Nephron progenitor cell (in vitro differentiated cells): ENCODE results near the gene TSPOAP1.
A peak's percentile ranks its signal among the peaks of the same experiment; 100 is the strongest.

ENCODE experiments used
- DNase-seq: peaks from one replicate; pipeline ENCODE4 v3.0.0; 2021
- H3K27ac Mint-ChIP-seq: 2 replicates; pipeline ENCODE4 v1.8.0; 2021; ENCODE audit warnings: mild to moderate bottlenecking, moderate library complexity, mixed read lengths
- H3K27me3 Mint-ChIP-seq: 2 replicates; pipeline ENCODE4 v1.8.0; 2021; ENCODE audit warnings: mild to moderate bottlenecking, low read depth, mixed read lengths; ENCODE audit not compliant: poor library complexity
- H3K36me3 Mint-ChIP-seq: 2 replicates; pipeline ENCODE4 v1.8.0; 2021; ENCODE audit warnings: low read depth, mixed read lengths
- H3K4me1 Mint-ChIP-seq: 2 replicates; pipeline ENCODE4 v1.8.0; 2021; ENCODE audit warnings: mixed read lengths
- H3K4me3 Mint-ChIP-seq: 2 replicates; pipeline ENCODE4 v1.8.0; 2021; ENCODE audit warnings: mild to moderate bottlenecking, moderate library complexity, mixed read lengths
- H3K9me3 Mint-ChIP-seq: 2 replicates; pipeline ENCODE4 v1.8.0; 2021; ENCODE audit warnings: mild to moderate bottlenecking, moderate library complexity, mixed read lengths
- TF ChIP-seq, protein P1 (sequence below): fragments of 200-600 bp; sonication (generic); IDR thresholded peaks from 2 replicates; pipeline ENCODE4 v1.5.0; 2021; ENCODE audit warnings: antibody characterized with exemption

Gene TSPOAP1

DNA sequence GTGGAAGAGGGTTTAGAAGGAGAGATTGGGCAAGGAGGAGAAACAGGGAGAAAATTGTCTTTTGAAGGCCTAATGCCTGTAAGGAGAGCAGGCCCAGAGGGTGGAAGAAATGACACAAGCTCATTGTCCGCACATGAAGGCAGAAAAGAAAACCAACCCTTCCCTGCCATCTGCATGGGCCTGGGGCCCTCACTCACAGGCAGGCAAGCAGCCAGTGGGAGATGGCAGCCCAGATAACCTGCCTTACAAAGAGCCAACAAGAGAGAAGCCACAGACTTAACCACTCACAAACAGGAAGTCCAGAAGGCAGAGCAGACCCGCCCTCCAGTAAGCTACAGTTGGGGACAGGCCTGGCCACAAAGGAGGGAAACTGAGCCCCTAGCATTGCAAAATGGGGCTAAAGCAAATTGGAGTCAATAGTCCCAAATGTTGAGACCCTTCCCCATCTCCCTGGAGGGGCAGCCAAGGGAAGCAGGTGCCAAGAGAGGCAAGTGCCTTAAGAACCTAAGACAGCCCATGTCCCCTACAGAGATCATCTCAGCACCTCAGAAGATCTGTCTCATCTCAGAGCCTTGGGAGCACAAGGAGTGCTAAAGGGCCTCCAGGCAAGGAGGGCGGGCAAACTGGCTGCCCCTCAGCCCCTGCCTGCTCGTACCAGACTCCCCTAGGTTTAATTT is 7.3 kb upstream of the TSPOAP1 start:
- H3K9me3 Mint-ChIP-seq: no peaks in the 10 kb centered on the region
- no peak for DNase-seq

DNA sequence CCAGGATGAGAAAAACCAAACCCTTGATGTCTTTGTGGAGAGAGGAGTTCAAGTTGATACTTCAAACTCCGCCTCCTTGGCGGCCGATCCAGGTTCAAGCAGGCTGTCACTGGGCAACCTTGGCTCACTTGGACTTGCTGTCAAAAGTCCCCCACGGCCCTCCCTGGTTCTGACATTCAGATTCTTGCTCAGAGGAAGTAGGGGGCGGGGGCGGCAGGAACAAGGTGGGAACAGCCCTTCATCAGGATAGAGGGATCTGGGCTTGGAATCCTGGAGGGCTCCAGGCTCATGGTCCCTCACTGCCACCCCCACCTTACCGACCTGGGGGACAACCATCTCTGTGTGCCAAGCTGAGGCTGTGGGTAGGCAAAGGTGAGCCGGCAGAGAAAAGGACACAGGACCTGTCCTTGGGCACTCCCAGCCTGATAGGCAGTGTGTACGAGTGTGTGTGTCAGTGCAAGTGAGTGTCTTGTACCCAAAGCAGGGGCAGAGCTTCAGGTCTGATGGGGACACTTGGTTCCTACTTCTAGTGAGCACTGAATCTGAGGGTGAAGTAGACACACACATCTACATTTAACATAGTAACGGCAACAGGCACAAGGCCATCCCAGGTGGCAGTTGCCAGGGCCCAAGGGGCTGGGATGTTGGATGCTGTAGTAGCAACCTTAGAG is 6.6 kb upstream of the TSPOAP1 start:
- Mint-ChIP-seq H3K9me3 (no peaks in the 10 kb centered on the region), H3K4me1 (peaks cover 70% of the 10 kb centered on the region), H3K27me3 (peaks cover 5% of the 10 kb centered on the region), H3K36me3 (no peaks in the 10 kb centered on the region), H3K4me3 (no peak overlapping the region), H3K27ac (peak overlapping the region; percentile 55)
- DNase-seq: no peak
- TF ChIP-seq, protein P1, sequence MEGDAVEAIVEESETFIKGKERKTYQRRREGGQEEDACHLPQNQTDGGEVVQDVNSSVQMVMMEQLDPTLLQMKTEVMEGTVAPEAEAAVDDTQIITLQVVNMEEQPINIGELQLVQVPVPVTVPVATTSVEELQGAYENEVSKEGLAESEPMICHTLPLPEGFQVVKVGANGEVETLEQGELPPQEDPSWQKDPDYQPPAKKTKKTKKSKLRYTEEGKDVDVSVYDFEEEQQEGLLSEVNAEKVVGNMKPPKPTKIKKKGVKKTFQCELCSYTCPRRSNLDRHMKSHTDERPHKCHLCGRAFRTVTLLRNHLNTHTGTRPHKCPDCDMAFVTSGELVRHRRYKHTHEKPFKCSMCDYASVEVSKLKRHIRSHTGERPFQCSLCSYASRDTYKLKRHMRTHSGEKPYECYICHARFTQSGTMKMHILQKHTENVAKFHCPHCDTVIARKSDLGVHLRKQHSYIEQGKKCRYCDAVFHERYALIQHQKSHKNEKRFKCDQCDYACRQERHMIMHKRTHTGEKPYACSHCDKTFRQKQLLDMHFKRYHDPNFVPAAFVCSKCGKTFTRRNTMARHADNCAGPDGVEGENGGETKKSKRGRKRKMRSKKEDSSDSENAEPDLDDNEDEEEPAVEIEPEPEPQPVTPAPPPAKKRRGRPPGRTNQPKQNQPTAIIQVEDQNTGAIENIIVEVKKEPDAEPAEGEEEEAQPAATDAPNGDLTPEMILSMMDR: no peak

More for the DNA sequence above, 7.3 kb upstream of the TSPOAP1 start:
- TF ChIP-seq, protein P1: no peak
- Mint-ChIP-seq H3K27me3 (peaks cover 5% of the 10 kb centered on the region), H3K4me1 (peaks cover 62% of the 10 kb centered on the region), H3K27ac (peak overlapping the region; percentile 55), H3K36me3 (no peaks in the 10 kb centered on the region), H3K4me3 (no peak overlapping the region)

DNA sequence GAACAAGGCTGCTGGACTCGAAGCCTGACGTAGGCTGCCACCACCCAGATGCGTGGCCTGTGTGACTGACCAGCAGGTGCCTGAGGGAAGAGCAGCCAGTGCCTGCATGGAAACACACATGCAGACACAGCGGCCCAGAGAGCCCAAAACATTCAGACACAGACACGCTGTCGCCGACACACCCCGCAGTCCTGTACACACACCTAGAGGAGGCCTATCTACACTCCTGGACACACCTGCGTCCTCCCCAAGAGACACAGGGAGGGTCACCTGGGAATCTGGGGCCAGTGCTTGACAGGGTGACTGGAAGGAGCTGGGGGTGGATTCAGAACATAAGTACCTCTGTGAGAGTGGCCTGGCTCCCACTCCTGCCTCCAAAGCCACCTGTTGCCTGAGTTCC is 6.1 kb upstream of the TSPOAP1 start:
- H3K9me3 Mint-ChIP-seq: no peaks in the 10 kb centered on the region
- peaks cover 5% of the 10 kb centered on the region for H3K27me3 Mint-ChIP-seq
- peaks cover 75% of the 10 kb centered on the region for H3K4me1 Mint-ChIP-seq
- TF ChIP-seq, protein P1: no peak
- no peak for DNase-seq
- no peak overlapping the region for H3K4me3 Mint-ChIP-seq
- peak overlapping the region; percentile 74 for H3K27ac Mint-ChIP-seq
- H3K36me3 Mint-ChIP-seq: no peaks in the 10 kb centered on the region

DNA sequence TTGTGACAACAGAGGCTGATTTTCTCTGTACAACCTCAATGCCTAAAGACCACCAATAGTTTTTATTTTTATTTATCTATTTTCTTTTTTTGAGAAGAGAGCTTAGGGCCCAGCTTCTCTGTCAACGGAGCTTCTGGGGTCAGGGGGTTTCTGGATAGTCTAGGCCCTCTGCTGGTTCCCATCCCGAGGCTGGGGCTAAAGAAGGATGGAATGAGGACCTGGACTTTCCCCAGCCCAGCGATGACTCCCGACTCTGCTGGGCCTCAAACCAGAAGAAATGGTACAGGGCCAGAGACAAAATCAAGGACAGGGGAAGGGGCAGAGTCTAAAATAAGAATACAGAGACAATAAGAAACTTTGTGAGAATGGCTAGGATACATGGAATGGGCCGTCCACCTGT is 5.7 kb upstream of the TSPOAP1 start:
- no peaks in the 10 kb centered on the region for H3K9me3 Mint-ChIP-seq
- peaks cover 75% of the 10 kb centered on the region for H3K4me1 Mint-ChIP-seq
- TF ChIP-seq, protein P1: no peak
- H3K36me3 Mint-ChIP-seq: no peaks in the 10 kb centered on the region
- peak overlapping the region; percentile 74 for H3K27ac Mint-ChIP-seq
- H3K27me3 Mint-ChIP-seq: peaks cover 5% of the 10 kb centered on the region
- no peak for DNase-seq
- H3K4me3 Mint-ChIP-seq: no peak overlapping the region

DNA sequence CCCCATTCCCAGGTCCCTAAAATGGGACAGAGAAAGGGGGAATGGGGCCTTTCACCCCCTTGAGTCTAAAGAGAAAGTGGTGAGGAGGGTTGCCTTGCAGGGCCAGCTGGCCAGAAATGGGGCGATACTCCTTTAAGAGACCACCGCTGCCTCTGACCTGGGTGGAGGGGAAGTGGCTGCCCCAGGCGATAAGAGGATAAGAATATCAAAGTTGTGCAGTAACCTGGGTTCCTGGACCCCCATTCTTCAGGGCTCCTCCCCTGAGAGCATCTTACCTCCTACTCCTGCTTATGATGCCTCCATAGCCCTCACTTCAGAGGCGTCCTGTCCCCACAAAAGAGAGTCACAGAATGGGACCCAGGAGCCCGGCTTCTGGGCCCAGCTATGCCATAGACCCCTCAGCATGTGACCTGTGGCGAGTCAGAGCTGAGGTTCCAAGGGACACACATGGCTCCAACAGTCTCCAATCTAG is 5.2 kb upstream of the TSPOAP1 start:
- no peak overlapping the region for H3K4me3 Mint-ChIP-seq

More for the DNA sequence above, 5.2 kb upstream of the TSPOAP1 start:
- Mint-ChIP-seq H3K9me3 (no peaks in the 10 kb centered on the region), H3K27ac (no peak overlapping the region), H3K4me1 (peaks cover 75% of the 10 kb centered on the region), H3K36me3 (no peaks in the 10 kb centered on the region), H3K27me3 (peaks cover 5% of the 10 kb centered on the region)
- DNase-seq: no peak
- TF ChIP-seq, protein P1: no peak
